HL-60/S4 (cell line): ENCODE results near the gene GORASP1.
"Not testable (repeated sequence)": the region's sequence is repeated elsewhere in the genome, so short reads cannot be mapped to it uniquely, and the experiment has no call there.

ENCODE experiments used
- in situ Hi-C: fragments of 300-500 bp; cut with MboI; formaldehyde crosslinking; loops from 2 replicates; pipeline ENCODE4 v1.14.3; 2022; ENCODE audit warnings: low sequenced_read_pairs

GORASP1 gene

GRCh38 chr3:39080026-39080425 lies 27.4 kb downstream of the GORASP1 start:
- in situ Hi-C loops, result loop anchor here (25.0 kb wide), 1 partner anchor 207 kb away; the partner anchor contains the start of gene CX3CR1

GRCh38 chr3:39079530-39079929 lies 27.9 kb downstream of the GORASP1 start:
- in situ Hi-C loops, result loop anchor here (25.0 kb wide), 1 partner anchor 208 kb away; the partner anchor contains the start of gene CX3CR1

GRCh38 chr3:39075910-39076309 lies 31.5 kb downstream of the GORASP1 start:
- in situ Hi-C loops, result loop anchor here (25.0 kb wide), 1 partner anchor 211 kb away; the partner anchor contains the start of gene CX3CR1

DNA sequence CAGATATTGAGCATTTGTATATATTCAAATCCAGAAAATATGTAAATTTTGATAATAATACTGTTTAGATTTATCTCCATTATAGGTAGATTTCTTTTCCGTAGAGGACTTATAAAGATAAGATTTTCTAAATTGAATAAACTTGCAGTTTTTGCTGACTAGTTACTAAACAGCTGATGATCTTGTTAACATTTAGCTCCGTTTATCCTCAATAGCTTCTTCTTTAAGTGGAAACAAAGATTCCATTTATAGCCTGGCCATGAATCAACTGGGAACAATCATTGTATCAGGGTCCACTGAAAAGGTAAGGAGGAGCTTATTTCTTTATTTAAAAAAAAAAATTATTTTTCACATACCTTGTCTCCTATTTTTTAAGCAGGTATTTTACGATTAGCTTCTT lies 38.9 kb downstream of the GORASP1 start:
- in situ Hi-C loops, result no loop called here

DNA sequence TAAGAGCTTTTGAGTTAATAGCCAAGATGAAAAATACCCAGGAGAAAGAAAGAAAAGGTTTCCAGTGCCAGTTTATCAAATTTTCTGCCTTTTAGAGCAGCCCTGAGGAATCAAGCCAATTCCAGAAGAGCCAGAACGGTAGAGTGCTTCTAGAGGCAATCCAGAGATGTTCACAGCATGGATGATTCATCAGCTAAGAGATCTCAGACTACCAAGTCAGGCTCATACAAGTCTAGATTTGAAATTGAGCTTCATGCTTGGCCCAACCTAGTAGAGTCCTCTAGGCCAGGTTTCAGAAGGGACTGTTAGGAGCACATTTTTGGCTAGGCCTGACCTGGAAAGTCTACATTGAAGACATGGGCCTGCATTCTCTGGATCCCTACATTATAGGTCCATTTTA lies 40.1 kb downstream of the GORASP1 start:
- in situ Hi-C loops, result no loop called here

DNA sequence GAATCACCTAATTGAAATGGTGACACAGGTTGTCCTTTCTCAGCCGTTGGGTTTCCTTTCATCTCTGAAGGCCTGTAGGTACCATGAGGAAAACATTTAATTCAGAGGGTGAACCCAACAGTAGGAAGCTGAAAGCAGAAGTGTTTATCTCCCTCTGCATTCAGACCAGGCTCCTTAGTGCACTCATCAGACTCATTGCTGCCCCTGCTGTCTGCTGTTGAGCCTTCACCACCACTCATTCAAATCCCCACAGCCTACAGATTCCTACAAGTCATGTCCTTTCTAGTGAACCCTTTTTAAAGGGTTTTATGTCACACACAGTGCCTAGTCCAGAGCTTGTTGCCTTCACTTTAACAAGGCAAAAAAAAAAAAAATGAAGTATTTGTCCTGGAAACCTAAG lies 42.2 kb downstream of the GORASP1 start:
- in situ Hi-C loops, result no loop called here

DNA sequence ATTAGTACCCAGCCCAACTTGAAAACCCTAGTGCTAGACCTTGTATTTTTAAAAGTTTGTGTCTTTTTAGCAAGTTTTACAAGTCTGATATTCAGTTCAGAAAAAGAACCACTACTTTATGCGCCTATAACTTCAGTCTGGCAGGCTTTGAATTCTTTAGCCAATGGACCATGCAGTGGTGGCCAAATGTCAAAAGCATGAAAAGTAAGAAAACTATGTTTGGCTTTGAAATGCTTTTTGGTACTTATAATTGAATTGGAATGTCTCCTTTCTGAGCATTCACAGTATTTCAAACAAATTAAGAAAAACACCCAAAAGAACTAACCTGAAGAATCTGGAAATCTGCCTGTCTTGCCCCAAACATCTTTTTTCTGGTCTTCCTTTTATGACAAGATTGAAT lies 42.8 kb downstream of the GORASP1 start:
- in situ Hi-C loops, result no loop called here

- in situ Hi-C loops, result no loop called here
Observed at GRCh38 chr3:39063143-39063542, 44.3 kb downstream of the GORASP1 start.

DNA sequence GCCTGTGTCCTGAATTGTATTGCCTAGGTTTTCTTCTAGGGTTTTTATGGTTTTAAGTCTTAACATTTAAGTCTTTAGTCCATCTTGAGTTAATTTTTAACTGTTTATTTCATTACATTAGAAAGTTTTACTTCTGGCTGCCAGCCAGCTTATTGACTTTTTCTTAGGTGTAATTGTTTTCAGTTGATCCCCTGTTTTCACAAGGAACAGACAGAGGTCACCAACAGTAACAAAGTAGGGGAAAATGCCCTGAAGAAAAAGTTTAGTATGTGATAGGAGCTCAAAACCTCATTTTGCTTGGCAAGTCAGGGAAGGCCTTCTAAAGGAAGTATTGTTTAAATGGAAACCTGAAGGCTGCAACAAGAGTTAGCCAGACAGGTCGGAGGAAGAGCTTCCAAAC lies 45.2 kb downstream of the GORASP1 start:
- in situ Hi-C loops, result no loop called here

DNA sequence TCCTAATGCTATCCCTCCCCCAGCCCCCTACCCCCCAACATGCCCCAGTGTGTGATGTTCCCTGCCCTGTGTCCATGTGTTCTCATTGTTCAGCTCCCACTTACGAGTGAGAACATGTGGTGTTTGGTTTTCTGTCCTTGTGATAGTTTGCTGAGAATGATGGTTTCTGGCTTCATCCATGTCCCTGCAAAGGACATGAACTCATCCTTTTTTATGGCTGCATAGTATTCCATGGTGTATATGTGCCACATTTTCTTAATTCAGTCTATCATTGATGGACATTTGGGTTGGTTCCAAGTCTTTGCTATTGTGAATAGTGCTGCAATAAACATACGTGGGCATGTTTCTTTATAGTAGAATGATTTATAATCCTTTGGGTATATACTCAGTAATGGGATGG lies 46.2 kb downstream of the GORASP1 start:
- in situ Hi-C loops, result not testable (repeated sequence)

- in situ Hi-C loops, result no loop called here
Observed at GRCh38 chr3:39056151-39056550, 51.3 kb downstream of the GORASP1 start.

GRCh38 chr3:39053696-39054095 lies 53.7 kb downstream of the GORASP1 start:
- in situ Hi-C loops, result no loop called here

DNA sequence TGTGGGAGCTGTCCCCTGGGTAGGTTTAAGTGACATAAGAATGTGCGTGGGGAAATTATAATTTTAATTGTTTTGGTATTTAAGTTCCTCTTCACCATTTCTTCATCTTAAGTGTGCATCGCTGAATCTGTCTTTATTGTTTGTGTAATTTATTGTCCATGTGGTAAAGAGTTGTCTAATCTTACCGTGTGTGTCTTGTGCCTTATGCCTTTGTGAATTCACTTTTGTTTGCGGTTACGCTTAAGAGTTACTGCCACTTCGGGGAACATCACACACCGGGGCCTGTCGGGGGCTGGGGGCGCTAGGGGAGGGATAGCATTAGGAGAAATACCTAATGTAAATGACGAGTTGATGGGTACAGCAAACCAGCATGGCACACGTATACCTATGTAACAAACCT lies 54.8 kb downstream of the GORASP1 start:
- in situ Hi-C loops, result no loop called here

GRCh38 chr3:39051649-39052561 lies 55.5 kb downstream of the GORASP1 start, which contains the start of the genes SCN11A and WDR48:
Gene SCN11A (minus strand): TSS chr3:39051944. CDS start chr3:38950362, 101,582 bp downstream.
Gene WDR48 (plus strand): TSS chr3:39052016. CDS start chr3:39052026, 10 bp downstream.
- in situ Hi-C loops, result no loop called here

GRCh38 chr3:39050029-39050428 lies 57.4 kb downstream of the GORASP1 start:
- in situ Hi-C loops, result no loop called here
